T1000 (cell line): ENCODE data around the gene ETDB.
"Not testable (repeated sequence)": the region's sequence is repeated elsewhere in the genome, so short reads cannot be mapped to it uniquely, and the experiment has no call there.

ENCODE experiments used
- DNase-seq: peaks from one replicate; lab custom pipeline; 2025; ENCODE audit warnings: mixed read lengths; lab: John Stamatoyannopoulos, UW

Gene ETDB

GRCh38 chrX:135120056-135120576 lies at the start of gene ETDB:
ETDB (minus strand) TSS chrX:135120526; CDS start chrX:135119261, 1,265 bp downstream.
- not testable (repeated sequence) for DNase-seq

- not testable (repeated sequence) for DNase-seq
These were observed 49.2 kb upstream of the ETDB start for GRCh38 chrX:135169534-135169933.

GRCh38 chrX:135168486-135168885 lies 48.2 kb upstream of the ETDB start:
- DNase-seq, result no peak

- DNase-seq, result not testable (repeated sequence)
These were observed 34.4 kb upstream of the ETDB start for GRCh38 chrX:135154688-135155087.

- not testable (repeated sequence) for DNase-seq
These were observed 5.8 kb upstream of the ETDB start for GRCh38 chrX:135126145-135126544.

GRCh38 chrX:135116064-135116463 lies 4.3 kb downstream of the ETDB start:
- not testable (repeated sequence) for DNase-seq

- DNase-seq, result no peak
These were observed 5.9 kb downstream of the ETDB start for GRCh38 chrX:135114392-135114791.

GRCh38 chrX:135112743-135113142 lies 7.6 kb downstream of the ETDB start:
- no peak for DNase-seq

GRCh38 chrX:135112096-135112729 lies 8.1 kb downstream of the ETDB start:
- no peak for DNase-seq

GRCh38 chrX:135109554-135109953 lies 10.8 kb downstream of the ETDB start:
- DNase-seq, result no peak

- no peak for DNase-seq
These were observed 20.9 kb downstream of the ETDB start for GRCh38 chrX:135099493-135099783.

- not testable (repeated sequence) for DNase-seq
These were observed 23.1 kb downstream of the ETDB start for GRCh38 chrX:135097196-135097744.

- no peak for DNase-seq
These were observed 24.6 kb downstream of the ETDB start for GRCh38 chrX:135095715-135096114.

GRCh38 chrX:135094726-135095125 lies 25.6 kb downstream of the ETDB start:
- no peak for DNase-seq

- no peak for DNase-seq
These were observed 31.2 kb downstream of the ETDB start for GRCh38 chrX:135089126-135089525.

GRCh38 chrX:135087867-135088266 lies 32.5 kb downstream of the ETDB start:
- DNase-seq, result no peak

GRCh38 chrX:135086197-135086854 lies 34.0 kb downstream of the ETDB start:
- DNase-seq, result no peak

GRCh38 chrX:135081693-135082404 lies 38.5 kb downstream of the ETDB start:
- DNase-seq, result no peak
